H1 (cell line): ENCODE data around the gene RNF135. TPM values are rescaled to one million over a fixed set of nuclear protein-coding genes. Genes with fewer than 3 reads are reported as not detected.

Experiments
- CTCF ChIA-PET: fragments of 300-600 bp; sonication (Branson Sonifier 250); formaldehyde crosslinking; loops from one replicate; lab custom pipeline; 2021; ENCODE audit not compliant: partially characterized antibody; lab: Charles Lee
- POLR2A ChIA-PET: fragments of 300-600 bp; sonication (Branson Sonifier 250); formaldehyde crosslinking; loops from one replicate; lab custom pipeline; 2021; ENCODE audit warnings: inconsistent platforms; ENCODE audit not compliant: partially characterized antibody; lab: Charles Lee
- DNase-seq, 2 experiments: peaks; one replicate each; pipeline versions ENCODE4 v3.0.0 to v3.0.0-alpha.2; 2010 to 2022; ENCODE audit warnings: low spot score in 2 of 2, low read depth in 1 of 2, mixed read lengths in 1 of 2
- FAIRE-seq: peaks from 2 replicates; lab custom pipeline; 2011; peaks lifted over from hg19 to GRCh38; lab: Jason Lieb, UNC
- H2AFZ ChIP-seq: 2 replicates; pipeline ENCODE4 v1.8.1; 2012; ENCODE audit warnings: low read length, inconsistent platforms
- H2AK5ac ChIP-seq: 2 replicates; pipeline ENCODE4 v1.6.1; 2013; ENCODE audit warnings: low read depth, low read length
- H2BK120ac ChIP-seq: replicated peaks from 2 replicates; pipeline ENCODE3; 2013; ENCODE audit warnings: low read depth, low read length, inconsistent platforms
- H2BK12ac ChIP-seq: 2 replicates; pipeline ENCODE4 v1.6.1; 2013; ENCODE audit warnings: low read depth, low read length
- H2BK15ac ChIP-seq: 2 replicates; pipeline ENCODE4 v1.6.1; 2013; ENCODE audit warnings: low read length
- H2BK20ac ChIP-seq: 2 replicates; pipeline ENCODE4 v1.6.1; 2013; ENCODE audit warnings: low read length
- H2BK5ac ChIP-seq: 2 replicates; pipeline ENCODE4 v1.6.1; 2013; ENCODE audit warnings: low read depth, low read length
- H3K14ac ChIP-seq: 2 replicates; pipeline ENCODE4 v1.6.1; 2013; ENCODE audit warnings: inconsistent platforms; ENCODE audit not compliant: insufficient read length
- H3K18ac ChIP-seq: 2 replicates; pipeline ENCODE4 v1.6.1; 2013; ENCODE audit warnings: low read length; ENCODE audit errors: extremely low read depth
- H3K23ac ChIP-seq: 2 replicates; pipeline ENCODE4 v1.6.1; 2013; ENCODE audit warnings: inconsistent platforms; ENCODE audit not compliant: insufficient read length
- H3K23me2 ChIP-seq: 2 replicates; pipeline ENCODE4 v1.6.1; 2013; ENCODE audit warnings: low read depth, low read length
- H3K27ac ChIP-seq: 2 replicates; pipeline ENCODE4 v1.6.1; 2011; ENCODE audit warnings: low read depth, low read length, inconsistent platforms
- H3K27me3 ChIP-seq, 4 experiments: replicated peaks in 1 of 4; 1 replicate in 1 of 4; 2 replicates in 3 of 4; pipeline versions ENCODE4 v1.6.1 to v1.8.1; 2011 to 2013; ENCODE audit warnings: low read length in 3 of 4, mild to moderate bottlenecking in 3 of 4, inconsistent platforms in 2 of 4, mixed read lengths in 2 of 4, moderate library complexity in 1 of 4; ENCODE audit not compliant: control insufficient read depth in 3 of 4, insufficient read depth in 3 of 4; ENCODE audit errors: extremely low read depth in 1 of 4
- H3K36me3 ChIP-seq, 4 experiments: 2 replicates each; pipeline versions ENCODE4 v1.6.1 to v1.8.1; 2011 to 2013; ENCODE audit warnings: mild to moderate bottlenecking in 4 of 4, low read length in 3 of 4, moderate library complexity in 2 of 4, control low read depth in 1 of 4, inconsistent platforms in 1 of 4; ENCODE audit not compliant: insufficient read depth in 4 of 4, control insufficient read depth in 2 of 4
- H3K4ac ChIP-seq: replicated peaks from 2 replicates; pipeline ENCODE3; 2013; ENCODE audit warnings: low read length, low read depth, mixed read lengths, inconsistent platforms; ENCODE audit not compliant: insufficient read length
- H3K4me1 ChIP-seq, 4 experiments: replicated peaks in 1 of 4; 1 replicate in 1 of 4; 2 replicates in 3 of 4; pipeline versions ENCODE4 v1.6.1 to v1.8.1; 2011 to 2013; ENCODE audit warnings: low read length in 3 of 4, inconsistent platforms in 2 of 4, mixed read lengths in 1 of 4; ENCODE audit not compliant: insufficient read depth in 4 of 4, control insufficient read depth in 3 of 4
- H3K4me2 ChIP-seq, 2 experiments: 2 replicates each; pipeline versions ENCODE4 v1.6.1 to v1.8.1; 2011 to 2013; ENCODE audit warnings: low read depth in 2 of 2, low read length in 2 of 2, control low read depth in 1 of 2, inconsistent platforms in 1 of 2, mild to moderate bottlenecking in 1 of 2; ENCODE audit not compliant: insufficient read depth in 1 of 2
- H3K4me3 ChIP-seq, 4 experiments: fragments of 200-600, 300-600 bp in 1 of 4; sonication (generic), shearing (Covaris generic), sonication (Bioruptor Twin) in 1 of 4; 2 replicates each; pipeline versions ENCODE4 v1.5.1 to v1.8.1; 2011 to 2016; ENCODE audit warnings: low read length in 4 of 4, low read depth in 3 of 4, control low read depth in 2 of 4, inconsistent platforms in 2 of 4, mild to moderate bottlenecking in 2 of 4, mixed read lengths in 1 of 4, moderate library complexity in 1 of 4; ENCODE audit not compliant: insufficient read depth in 2 of 4; ENCODE audit errors: extremely low read depth in 1 of 4
- H3K56ac ChIP-seq: replicated peaks from 2 replicates; pipeline ENCODE3; 2013; ENCODE audit warnings: low read depth, mild to moderate bottlenecking, mixed read lengths, low read length, inconsistent platforms; ENCODE audit not compliant: insufficient read length
- H3K79me1 ChIP-seq: 2 replicates; pipeline ENCODE4 v1.6.1; 2013; ENCODE audit warnings: low read depth, low read length, control low read depth
- H3K79me2 ChIP-seq, 2 experiments: 2 replicates each; pipeline versions ENCODE4 v1.6.1 to v1.8.1; 2012 to 2013; ENCODE audit warnings: low read length in 2 of 2, mild to moderate bottlenecking in 2 of 2, inconsistent platforms in 1 of 2; ENCODE audit not compliant: insufficient read depth in 2 of 2, control insufficient read depth in 1 of 2
- H3K9ac ChIP-seq, 4 experiments: replicated peaks in 1 of 4; 1 replicate in 1 of 4; 2 replicates in 3 of 4; pipeline versions ENCODE4 v1.6.1 to v1.8.1; 2011 to 2013; ENCODE audit warnings: low read depth in 3 of 4, low read length in 3 of 4, control low read depth in 2 of 4, mild to moderate bottlenecking in 2 of 4, moderate library complexity in 2 of 4, inconsistent platforms in 1 of 4; ENCODE audit errors: extremely low read depth in 1 of 4
- H3K9me3 ChIP-seq, 2 experiments: 2 replicates each; pipeline versions ENCODE4 v1.6.1 to v1.8.1; 2012 to 2013; ENCODE audit warnings: mild to moderate bottlenecking in 2 of 2, moderate library complexity in 2 of 2, control low read depth in 1 of 2, inconsistent platforms in 1 of 2, low read depth in 1 of 2, low read length in 1 of 2, mixed read lengths in 1 of 2; ENCODE audit not compliant: insufficient read depth in 2 of 2
- H4K20me1 ChIP-seq, 2 experiments: replicated peaks in 1 of 2; 2 replicates each; pipeline versions ENCODE3 to v1.8.1; 2011 to 2013; ENCODE audit warnings: inconsistent platforms in 2 of 2, low read length in 2 of 2, mild to moderate bottlenecking in 1 of 2; ENCODE audit not compliant: insufficient read depth in 2 of 2, control insufficient read depth in 1 of 2
- H4K5ac ChIP-seq: 2 replicates; pipeline ENCODE4 v1.6.1; 2013; ENCODE audit warnings: low read length, low read depth, mixed read lengths, inconsistent platforms; ENCODE audit not compliant: insufficient read length
- H4K8ac ChIP-seq: 2 replicates; pipeline ENCODE4 v1.8.0; 2013; ENCODE audit warnings: mild to moderate bottlenecking, moderate library complexity, low read length, inconsistent platforms; ENCODE audit not compliant: insufficient read depth; ENCODE audit errors: extremely low read depth
- H4K91ac ChIP-seq: replicated peaks from 2 replicates; pipeline ENCODE3; 2013; ENCODE audit warnings: low read length, mixed read lengths, inconsistent platforms; ENCODE audit not compliant: insufficient read length
- BACH1 ChIP-seq: IDR thresholded peaks from 2 replicates; pipeline ENCODE4 v1.6.1; 2012; ENCODE audit warnings: low read length, improper control_type of control experiment
- CTCF ChIP-seq, 3 experiments: IDR thresholded peaks; 1 replicate in 2 of 3; 2 replicates in 1 of 3; pipeline versions ENCODE4 v1.5.1 to v1.6.1; 2011; ENCODE audit warnings: low read length in 3 of 3, mild to moderate bottlenecking in 3 of 3, inconsistent platforms in 2 of 3, low read depth in 1 of 3, moderate library complexity in 1 of 3; ENCODE audit not compliant: insufficient read depth in 1 of 3; ENCODE audit errors: control extremely low read depth in 1 of 3
- EP300 ChIP-seq, 2 experiments: IDR thresholded peaks; 1 replicate in 1 of 2; 2 replicates in 1 of 2; pipeline ENCODE4 v1.6.1; 2011 to 2012; ENCODE audit warnings: low read depth in 2 of 2, low read length in 2 of 2, mild to moderate bottlenecking in 2 of 2, borderline replicate concordance in 1 of 2, inconsistent platforms in 1 of 2, moderate library complexity in 1 of 2
- EZH2 ChIP-seq: fragments of 200-600 bp; sonication (generic); IDR thresholded peaks from 2 replicates; pipeline ENCODE4 v1.7.1; 2012; ENCODE audit warnings: low read depth, mild to moderate bottlenecking, moderate library complexity, low read length, inconsistent platforms; ENCODE audit not compliant: severe bottlenecking
- JUN ChIP-seq: IDR thresholded peaks from 2 replicates; pipeline ENCODE4 v1.6.1; 2011; ENCODE audit warnings: low read depth, mild to moderate bottlenecking, improper control_type of control experiment, low read length
- POLR2A ChIP-seq, 2 experiments: IDR thresholded peaks; 1 replicate in 1 of 2; 2 replicates in 1 of 2; pipeline ENCODE4 v1.6.1; 2011; ENCODE audit warnings: low read depth in 2 of 2, low read length in 2 of 2, mild to moderate bottlenecking in 2 of 2; ENCODE audit errors: control extremely low read depth in 1 of 2
- SIN3A ChIP-seq, 2 experiments: IDR thresholded peaks in 1 of 2; conservative IDR thresholded peaks in 1 of 2; 2 replicates each; pipeline ENCODE4 v1.6.1; 2011 to 2012; ENCODE audit warnings: low read length in 2 of 2, improper control_type of control experiment in 1 of 2, low read depth in 1 of 2, mild to moderate bottlenecking in 1 of 2
- TAF7 ChIP-seq: optimal IDR thresholded peaks from 2 replicates; pipeline ENCODE3; 2011; ENCODE audit warnings: low read depth, mild to moderate bottlenecking, inconsistent platforms, low read length, moderate library complexity, borderline replicate concordance
- TBP ChIP-seq: IDR thresholded peaks from 2 replicates; pipeline ENCODE4 v1.6.1; 2011; ENCODE audit warnings: low read depth, low read length, improper control_type of control experiment
- WGBS, 2 experiments: shearing (Covaris generic) in 1 of 2; methylation state at CpG; one replicate each; pipeline versions ENCODE4 v1.1.6 to v1.1.7; 2013 to 2015; ENCODE audit warnings: low lambda C conversion rate in 2 of 2, mixed read lengths in 2 of 2, inconsistent platforms in 1 of 2, low coverage in 1 of 2, missing lambda C conversion rate in 1 of 2; ENCODE audit not compliant: insufficient replicate concordance in 2 of 2, insufficient coverage in 1 of 2, insufficient read length in 1 of 2; ENCODE audit errors: extremely low coverage in 1 of 2, missing lambda C conversion rate in 1 of 2; 5-methylcytosine and 5-hydroxymethylcytosine counted together
- polyA plus RNA-seq, 7 experiments: library from polyadenylated mRNA; depleted of rRNA in 3 of 7; stranded (reverse) in 5 of 7; unstranded in 2 of 7; fragments of >200 nt in 5 of 7; fragments of 200-250 nt in 2 of 7; gene quantifications; 1 replicate in 5 of 7; 2 replicates in 1 of 7; 4 replicates in 1 of 7; pipeline versions ENCODE4 v1.2.1 to v1.2.3, GENCODE V29; 2011 to 2013; ENCODE audit warnings: missing spikeins in 2 of 7, mixed read lengths in 2 of 7
- total RNA-seq: library from RNA; stranded (reverse); fragmentation: NEBNext Ultra II Directional; extraction: Animal tissue kit (Norgen Biotek cat#: 25700); gene quantifications from 2 replicates; pipeline ENCODE4 v1.2.1, GENCODE V29; 2021

The RNF135 gene
- total and polyA plus RNA-seq, 2 of the 8 experiments (the other 6 are each of a cell fraction or from before 2014, with no cell fraction given) = 8.8 to 9.0 TPM

- no peak for FAIRE-seq
- H3K4me3 ChIP-seq = no peak overlapping the region
- no peaks in the 10 kb centered on the region for H3K79me2 ChIP-seq
- H2BK5ac ChIP-seq = no peak overlapping the region
- peaks cover 0 to 5% (median 3%) of the 10 kb centered on the region in 4 experiments; a peak in 5 of 7 replicates for H3K27me3 ChIP-seq
- no peak overlapping the region for H3K27ac ChIP-seq
- H2BK20ac ChIP-seq = no peak overlapping the region
- H2BK15ac ChIP-seq = no peak overlapping the region
- no peaks in the 10 kb centered on the region for H3K36me3 ChIP-seq
- H3K4me1 ChIP-seq = no peaks in the 10 kb centered on the region
- H3K4me2 ChIP-seq = no peak overlapping the region
- 0 out of 2 replicates have a peak overlapping the region, but pooled peaks have one; percentile 50 for H2AFZ ChIP-seq
- H2AK5ac ChIP-seq = no peak overlapping the region
- H2BK12ac ChIP-seq = no peak overlapping the region
- no peak overlapping the region for H4K5ac ChIP-seq
- H3K9me3 ChIP-seq = no peaks in the 10 kb centered on the region
- no peaks in the 10 kb centered on the region for H3K79me1 ChIP-seq
- no peak overlapping the region for H2BK120ac ChIP-seq
- no peak overlapping the region for H3K14ac ChIP-seq
- DNase-seq = no peak
- H3K4ac ChIP-seq = no peak overlapping the region
- H3K56ac ChIP-seq = no peak overlapping the region
- no peak overlapping the region for H3K23ac ChIP-seq
- TF ChIP-seq CTCF (IDR thresholded peaks at IDR 0.05; ENCODE audit: control extremely low read depth in 1 of 3, insufficient read depth in 1 of 3, low read depth in 1 of 3, low read length in 3 of 3) = no peak
- no peak for TF ChIP-seq BACH1
- TF ChIP-seq EZH2 = no peak
- TF ChIP-seq POLR2A (IDR thresholded peaks at IDR 0.05; ENCODE audit: control extremely low read depth in 1 of 2, low read depth in 2 of 2, low read length in 2 of 2) = no peak
- no peak for TF ChIP-seq SIN3A (conservative IDR thresholded peaks at IDR 0.05 in 1 of 2, IDR thresholded peaks at IDR 0.05 in 1 of 2; ENCODE audit: low read depth in 1 of 2, low read length in 2 of 2)
- TF ChIP-seq EP300 (IDR thresholded peaks at IDR 0.05; ENCODE audit: borderline replicate concordance in 1 of 2, low read depth in 2 of 2, low read length in 2 of 2) = no peak
- no peak for TF ChIP-seq TAF7
- no peak for TF ChIP-seq JUN
- no peak for TF ChIP-seq TBP
- ChIA-PET CTCF (interaction anchor here (0.6 to 1.4 kb wide), 4 partner anchors 9 to 41 kb away, joined by 3 to 4 read pairs (median 3); partner anchors contain the start of gene RNF135), POLR2A (no interaction called here)
- H3K23me2 ChIP-seq = no peaks in the 10 kb centered on the region
- H4K8ac ChIP-seq = no peak overlapping the region
- H4K91ac ChIP-seq = no peak overlapping the region
- H3K9ac ChIP-seq = no peak overlapping the region
- no peak overlapping the region for H3K18ac ChIP-seq
- H4K20me1 ChIP-seq = no peaks in the 10 kb centered on the region
- 88% methylated on average over 8 of the region's 8 CpGs; no CpG with 5 or more reads in 1 of the 2 experiments for WGBS, 2 experiments
Observed at GRCh38 chr17:30929081-30929633, 41.7 kb upstream of the RNF135 start.
